NCI-H2196 (cell line): ENCODE measurements around the gene NMT1.
"Not testable (repeated sequence)": the region's sequence is repeated elsewhere in the genome, so short reads cannot be mapped to it uniquely, and the experiment has no call there.

ENCODE experiments used
- DNase-seq: peaks from one replicate; lab custom pipeline; 2025; ENCODE audit not compliant: unreplicated experiment; lab: John Stamatoyannopoulos, UW

Gene NMT1

DNA sequence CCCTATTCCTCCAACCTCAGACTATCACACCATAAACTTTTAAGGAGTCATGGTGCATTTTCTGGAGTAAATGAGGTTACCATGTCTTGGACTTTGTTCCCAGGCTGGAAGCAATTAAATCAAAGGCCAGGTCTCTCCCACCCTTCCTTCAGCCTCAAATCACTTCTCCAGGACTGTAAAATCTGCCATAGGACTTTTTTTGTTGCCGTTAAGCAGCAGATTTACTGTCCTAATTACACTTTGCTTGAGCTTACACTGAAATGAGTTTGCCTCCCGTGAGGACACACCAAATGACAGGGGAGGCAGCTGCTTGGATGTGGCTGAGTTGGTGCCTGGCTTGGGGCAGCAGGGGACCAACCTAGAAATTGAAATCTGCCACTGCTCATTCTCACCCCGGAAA lies 24.4 kb upstream of the NMT1 start:
- no peak for DNase-seq

DNA sequence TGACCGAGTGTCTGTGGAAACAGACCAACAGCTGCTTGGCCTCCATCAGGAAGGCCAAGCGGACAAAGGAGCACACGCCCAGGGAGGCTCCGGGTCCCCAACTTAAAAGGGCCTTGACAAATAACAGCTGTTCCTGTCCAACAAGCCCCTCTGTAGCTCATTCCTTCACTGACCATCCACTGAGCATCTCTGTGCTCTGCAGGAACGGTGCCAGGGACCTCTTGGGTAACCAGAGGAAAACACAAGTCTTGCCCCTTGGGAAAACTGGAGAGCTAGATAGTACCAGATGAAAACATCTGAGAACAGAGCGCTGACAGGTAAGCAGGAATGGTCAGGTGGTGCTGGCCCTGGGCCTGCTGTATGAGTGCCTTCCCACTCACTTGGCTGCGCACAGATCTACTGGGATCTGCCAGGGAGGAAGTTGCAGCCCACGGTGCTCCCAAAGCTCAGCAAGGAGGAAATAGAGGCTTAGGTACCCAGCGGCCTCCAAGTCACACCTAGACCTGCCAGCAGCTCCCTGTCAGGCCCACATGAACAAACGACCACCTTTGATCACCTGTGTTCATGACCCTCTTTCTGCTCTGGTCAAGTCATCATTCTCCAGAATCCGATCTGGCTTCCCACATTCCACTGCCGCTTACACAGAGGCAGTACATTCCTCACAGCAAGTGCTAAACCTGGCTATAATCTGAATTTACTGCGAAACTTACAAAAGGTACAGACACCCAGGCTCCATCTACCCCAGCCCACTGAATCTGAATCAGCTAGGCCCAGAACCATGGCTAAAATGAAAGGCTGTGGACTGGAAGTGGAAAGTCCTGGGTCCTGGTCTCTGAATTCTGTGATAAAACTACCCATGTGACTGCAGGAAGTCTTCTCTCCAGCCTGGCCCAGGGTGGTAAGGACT lies 22.1 kb upstream of the NMT1 start:
- DNase-seq = no peak

DNA sequence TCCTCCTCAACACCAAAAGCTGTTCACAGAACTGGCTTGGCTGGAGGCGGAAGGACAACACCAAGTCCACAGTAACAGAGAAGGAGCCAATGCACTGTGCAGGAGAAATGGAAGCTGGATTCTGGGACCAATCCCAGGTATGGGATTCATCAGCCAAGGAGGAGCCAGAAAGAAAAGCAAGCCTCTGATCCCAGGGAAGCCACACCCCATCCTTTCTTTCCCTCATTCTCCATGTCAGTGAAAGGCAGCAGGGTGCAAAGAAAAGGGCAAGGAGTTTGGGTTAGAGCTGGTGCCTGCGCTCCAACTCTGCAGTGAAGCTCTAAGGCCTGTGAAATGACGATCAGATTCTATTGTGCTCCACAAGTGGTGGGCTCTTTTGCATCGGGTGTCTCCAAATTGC lies 20.7 kb upstream of the NMT1 start:
- no peak for DNase-seq

DNA sequence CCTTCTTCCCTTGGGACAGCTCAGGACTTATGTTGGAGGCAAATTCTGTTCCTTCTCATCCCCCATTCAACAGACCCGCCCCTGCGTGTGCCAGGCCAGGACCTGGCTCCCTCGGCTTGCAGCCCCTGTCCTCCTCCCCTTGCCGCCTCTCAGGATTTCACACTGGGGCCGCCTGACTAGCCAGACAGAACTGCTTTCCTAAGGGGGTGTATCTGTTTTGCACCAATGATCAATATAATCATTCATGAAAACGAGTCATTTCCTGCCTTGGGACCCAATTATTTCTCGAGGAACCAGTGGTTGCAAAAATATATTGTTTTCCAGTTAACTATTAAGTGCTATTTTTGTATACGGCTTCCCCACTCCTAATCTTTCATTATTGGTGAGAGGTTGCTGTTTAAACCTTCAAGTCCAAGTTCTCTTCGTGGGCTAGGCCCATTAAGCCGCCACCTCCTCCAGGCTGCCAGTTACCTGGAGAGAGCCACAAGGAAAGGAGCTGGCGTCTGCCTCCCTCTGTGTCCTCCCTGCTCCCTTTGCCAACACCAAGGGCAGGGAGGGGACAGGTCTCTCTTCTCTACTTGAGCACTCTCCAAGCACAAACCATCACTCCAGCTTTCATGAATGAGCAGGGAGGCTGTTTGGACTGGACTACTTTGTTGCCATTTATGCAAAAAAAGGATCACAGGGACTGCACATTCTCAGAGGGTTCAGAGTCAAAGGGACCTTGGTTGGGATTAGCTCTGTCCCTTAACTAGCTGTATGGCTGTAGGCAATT lies 18.6 kb upstream of the NMT1 start:
- no peak for DNase-seq

DNA sequence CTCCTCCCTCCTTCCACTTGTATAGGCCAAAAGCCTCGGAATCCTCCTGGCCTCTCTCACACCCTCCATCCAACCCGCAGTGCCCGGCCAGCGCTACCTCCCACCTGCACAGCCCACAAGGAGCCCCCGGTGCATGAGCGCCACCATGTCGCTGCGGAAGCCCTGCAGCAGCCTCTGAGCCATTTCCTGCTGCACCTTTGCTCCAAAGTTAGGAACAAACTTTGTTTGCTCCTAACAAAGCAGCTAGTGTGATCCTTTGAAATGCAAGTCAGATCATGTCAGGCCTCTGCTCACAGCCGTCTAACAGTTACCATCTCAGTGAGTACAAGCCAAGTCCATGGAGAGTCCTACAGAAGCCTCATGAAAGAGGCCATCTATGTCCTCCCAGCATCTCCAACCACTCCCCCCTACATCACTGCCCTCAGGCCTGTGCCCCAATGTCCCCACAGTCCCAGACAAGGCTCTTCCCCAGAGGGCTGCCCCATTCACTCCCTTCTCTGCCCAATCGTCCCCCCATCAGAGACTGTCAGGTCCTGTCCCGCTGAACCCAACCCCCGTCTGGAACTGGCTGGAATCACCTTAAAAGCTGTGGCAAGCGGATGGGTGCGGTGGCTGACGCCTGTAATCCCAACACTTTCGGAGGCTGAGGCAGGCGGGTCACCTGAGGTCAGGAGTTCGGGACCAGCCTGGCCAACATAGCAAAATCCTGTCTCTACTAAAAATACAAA lies 17.1 kb upstream of the NMT1 start:
- no peak for DNase-seq

DNA sequence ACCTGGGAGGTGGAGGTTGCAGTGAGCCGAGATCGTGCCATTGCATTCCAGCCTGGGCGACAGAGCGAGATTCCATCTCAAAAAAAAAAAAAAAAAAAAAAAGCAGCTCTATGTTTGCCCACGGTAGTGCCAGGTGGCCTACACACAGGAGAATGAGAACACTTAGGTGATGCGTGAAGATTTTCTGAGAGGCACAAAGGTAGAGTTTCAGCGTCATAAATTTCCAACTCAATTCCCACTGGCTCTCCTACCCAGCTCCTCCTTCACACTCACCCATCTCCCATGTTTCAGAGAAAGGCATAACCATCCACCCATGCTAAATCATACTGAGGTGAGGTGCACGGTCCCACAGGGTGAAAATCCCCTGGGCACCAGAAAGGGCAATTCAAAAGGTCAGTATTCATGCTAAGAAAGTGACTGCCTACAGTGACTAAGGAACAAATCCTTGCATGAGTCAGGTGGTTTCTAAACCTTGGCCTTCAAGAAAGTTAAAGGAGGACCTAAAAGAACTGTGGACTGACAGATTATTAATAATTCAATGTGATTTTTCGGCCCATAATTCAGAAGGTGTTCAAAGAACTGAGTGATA lies 14.5 kb upstream of the NMT1 start:
- DNase-seq = no peak

DNA sequence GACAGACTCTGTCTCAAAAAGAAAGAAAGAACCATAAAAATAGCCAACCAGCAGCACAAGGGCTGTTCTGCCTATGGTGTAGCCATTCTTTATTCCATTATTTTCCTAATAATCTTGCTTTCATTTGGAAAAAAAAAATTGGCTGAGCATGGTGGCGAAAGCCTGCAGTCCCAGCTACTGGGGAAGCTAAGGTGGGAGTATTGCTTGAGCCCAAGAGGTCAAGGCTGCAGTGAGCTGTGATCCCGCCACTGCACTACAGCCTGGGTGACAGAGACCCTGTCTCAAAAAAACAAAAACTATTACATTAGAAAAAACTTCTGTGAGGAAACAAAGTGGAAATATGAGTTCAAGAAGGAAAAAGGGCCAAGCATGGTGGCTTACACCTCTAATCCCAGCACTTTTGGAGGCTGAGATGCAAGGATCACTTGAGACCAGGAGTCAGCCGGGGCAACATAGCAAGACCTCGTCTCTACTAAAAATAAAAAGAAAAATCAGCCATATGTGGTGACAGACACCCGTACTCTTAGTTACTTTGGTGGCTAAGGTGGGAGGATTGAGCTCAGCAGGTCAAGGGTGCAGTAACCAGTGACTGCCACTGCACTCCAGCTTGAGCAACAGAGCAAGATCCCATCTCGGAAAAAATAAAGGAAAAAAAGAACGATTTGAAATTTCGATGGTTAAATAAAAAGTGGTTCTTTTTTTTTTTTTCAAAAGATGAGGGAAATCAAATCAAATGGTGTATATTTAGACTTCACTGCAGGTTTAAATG lies 12.1 kb upstream of the NMT1 start:
- no peak for DNase-seq

DNA sequence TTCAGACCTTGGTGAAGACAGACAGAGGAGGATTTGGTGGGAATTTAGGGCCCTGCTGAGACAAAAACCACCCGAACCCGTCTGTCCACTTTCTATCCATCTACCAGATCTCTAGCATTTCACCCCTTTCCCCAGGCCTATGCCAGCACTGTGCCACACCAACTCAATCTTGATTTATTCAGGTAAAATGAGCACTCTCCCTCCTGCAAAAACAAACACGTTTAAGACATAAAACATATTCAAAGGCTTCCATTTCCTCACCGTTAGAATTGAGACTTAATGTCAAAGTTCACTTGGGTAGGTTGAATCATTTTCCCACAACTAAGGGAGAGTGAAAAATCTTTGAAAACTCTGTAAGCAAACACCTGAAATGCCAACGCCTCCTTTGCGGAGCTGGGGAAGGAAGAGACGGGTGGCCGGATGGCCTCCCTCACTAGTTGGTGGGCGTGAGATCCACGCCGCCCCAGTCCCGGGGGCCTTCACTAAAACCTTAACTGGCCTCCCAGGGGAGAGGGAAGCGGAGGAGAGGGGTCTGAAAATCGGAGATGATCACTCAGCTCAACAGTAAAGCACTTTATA lies 10.5 kb upstream of the NMT1 start:
- DNase-seq = no peak

DNA sequence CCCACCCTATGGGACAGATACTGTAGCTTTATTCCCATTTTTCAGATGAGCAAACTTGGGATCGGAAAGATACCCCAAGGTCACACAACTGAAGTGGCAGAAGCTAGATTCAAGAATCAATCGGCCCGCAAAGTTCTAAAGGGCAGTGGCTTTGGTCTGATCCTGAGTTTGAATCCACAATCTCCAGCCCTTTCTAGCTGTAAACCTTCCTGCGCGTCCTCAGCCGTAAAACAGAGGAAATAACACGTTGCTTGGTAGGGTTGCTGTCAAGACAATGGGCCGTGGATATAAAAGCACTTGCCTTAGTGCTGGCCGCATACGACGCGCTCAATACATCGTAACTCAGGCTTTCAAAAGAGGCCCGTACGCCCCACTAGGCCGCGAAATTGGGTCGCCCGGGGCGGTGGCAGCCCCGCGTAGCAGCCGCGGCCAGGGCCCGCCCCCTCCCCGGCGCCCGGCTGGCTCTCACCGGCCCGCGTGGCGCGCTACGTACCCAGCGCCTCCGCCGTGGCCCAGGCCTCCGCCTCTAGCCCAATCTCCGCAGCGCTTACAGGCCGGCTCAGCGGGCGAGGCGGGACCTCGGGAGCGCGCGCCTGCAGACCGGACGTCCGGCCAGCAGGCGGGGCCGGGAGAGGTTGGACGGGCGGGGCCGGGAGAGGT lies 9.9 kb upstream of the NMT1 start, which contains the start of gene DCAKD:
DCAKD (minus strand) TSS at position 573 of the 660 bp plus-strand sequence. CDS start 16,747 bp downstream, outside the sequence.
- DNase-seq = peak; percentile 96

DNA sequence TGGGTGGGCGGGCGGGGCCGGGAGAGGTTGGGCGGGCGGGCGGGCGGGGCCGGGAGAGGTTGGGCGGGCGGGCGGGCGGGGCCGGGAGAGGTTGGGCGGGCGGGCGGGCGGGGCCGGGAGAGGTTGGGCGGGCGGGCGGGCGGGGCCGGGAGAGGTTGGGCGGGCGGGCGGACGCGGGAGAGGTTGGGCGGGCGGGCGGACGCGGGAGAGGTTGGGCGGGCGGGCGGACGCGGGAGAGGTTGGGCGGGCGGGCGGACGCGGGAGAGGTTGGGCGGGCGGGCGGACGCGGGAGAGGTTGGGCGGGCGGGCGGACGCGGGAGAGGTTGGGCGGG lies 9.4 kb upstream of the NMT1 start:
- not testable (repeated sequence) for DNase-seq

DNA sequence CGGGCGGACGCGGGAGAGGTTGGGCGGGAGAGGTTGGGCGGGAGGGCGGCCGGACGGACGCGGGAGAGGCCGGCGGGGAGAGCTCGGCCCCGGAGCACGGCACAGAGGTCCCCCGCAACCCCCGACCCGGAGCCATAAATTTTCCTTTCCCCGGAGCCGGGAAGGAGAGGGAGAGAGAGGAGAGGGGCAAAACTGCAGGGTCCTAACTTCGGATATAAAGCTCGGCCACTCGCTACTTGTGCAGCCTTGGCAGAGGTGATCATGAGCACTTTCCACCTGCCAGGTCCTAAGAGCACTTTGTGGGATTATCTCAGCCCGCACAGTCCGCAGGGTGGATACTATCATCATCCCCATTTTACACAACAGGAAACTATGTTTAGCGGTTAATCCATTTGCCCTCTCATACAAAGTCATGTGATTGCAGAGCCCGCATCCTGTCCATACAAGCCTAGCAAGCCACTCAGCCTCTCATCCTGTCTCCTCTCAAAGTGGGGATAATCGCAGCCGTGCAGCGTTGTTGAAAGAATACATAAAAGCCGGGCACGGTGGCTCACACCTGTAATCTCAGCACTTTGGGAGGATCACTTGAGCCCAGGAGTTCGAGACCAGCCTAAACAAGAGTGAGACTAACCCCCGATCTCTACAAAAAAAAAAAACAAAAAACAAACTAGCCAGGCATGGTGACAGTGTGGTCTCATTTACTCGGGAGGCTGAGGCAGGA lies 8.9 kb upstream of the NMT1 start:
- DNase-seq = peak; percentile 60

DNA sequence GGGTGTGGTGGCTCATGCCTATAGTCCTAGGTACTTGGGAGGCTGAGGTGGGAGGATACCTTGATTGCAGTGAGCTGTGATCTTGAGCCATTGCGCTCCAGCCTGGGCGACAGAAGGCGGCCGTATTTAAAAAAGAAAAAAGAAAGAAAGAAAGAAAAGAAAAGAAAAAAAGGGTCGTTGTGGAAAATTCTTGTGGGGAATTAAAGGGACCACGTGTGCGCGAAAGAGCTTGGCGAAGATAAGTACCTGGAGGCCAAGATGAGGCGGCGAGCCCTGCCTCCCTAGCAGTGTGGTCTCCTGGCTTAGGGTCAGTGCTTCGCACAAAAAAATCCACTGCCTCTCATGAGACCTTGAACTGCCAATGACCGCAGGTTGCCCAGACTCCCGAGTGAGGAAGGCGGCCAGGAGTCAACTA lies 728 bp upstream of the NMT1 start:
- DNase-seq = no peak

DNA sequence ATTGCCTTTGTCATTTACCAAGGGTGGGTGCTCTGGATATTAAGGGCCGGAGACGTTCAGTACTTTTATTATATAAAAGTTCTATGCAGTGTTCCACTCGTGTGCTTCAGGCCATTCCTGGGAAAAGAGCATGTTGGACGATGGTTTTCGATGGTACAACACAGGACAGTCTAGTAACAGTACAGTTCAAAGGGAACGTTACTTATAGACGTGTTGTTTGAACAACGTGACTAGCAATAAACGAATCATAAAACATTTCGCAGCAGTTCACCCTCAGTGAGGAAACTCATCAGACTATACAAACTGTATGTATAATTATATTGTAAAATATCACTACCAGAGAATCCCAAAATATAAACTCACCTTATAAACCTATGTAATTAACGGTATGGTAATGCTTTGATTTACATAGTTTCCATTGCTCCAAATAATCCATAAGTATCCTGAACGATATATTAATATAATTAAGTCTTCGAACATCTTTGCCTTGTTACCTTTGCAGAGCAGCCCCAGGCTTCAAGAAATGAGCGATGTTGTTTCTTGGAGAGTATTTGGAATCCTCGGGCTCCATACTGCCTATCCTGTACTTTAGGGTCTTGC lies 589 bp downstream of the NMT1 start:
- no peak for DNase-seq

DNA sequence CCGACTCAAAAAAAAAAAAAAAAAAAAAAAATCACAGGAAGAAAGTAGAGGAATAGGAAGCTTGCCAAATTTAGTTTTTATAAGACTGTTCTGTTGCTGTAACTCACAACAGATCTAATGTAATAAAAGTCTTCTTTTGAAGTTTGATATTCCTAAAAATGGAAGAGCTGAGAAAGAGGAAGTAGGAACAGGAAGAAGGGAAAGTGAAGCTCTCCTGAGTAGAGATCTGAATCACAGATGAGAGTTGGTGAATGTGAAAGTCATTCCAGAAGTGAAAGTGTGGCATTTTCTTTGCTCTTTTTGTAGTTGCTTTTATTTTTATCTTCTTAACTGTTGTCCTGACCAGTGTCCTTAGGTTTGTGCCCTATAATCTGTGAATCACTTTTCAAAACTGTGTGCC lies 2.1 kb downstream of the NMT1 start:
- DNase-seq = no peak

DNA sequence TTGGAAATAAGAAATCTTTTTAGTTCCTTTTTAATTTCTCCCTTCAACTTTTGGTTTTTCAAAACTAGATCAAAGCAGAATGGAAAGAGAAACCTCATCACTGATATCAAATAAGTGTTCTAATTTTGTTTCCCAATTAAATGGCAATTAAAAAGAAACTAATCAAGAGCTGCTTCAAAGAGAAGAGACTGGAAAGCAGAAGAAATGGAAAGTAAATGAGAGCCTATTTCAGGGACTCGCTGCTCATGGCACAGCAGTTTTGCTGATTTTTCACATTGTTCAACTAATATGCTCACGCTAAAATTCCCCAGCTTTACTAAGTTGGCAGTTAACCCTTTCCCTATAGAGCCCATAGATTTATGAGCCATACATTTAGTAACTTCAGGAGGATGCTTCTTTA lies 6.5 kb downstream of the NMT1 start:
- no peak for DNase-seq

DNA sequence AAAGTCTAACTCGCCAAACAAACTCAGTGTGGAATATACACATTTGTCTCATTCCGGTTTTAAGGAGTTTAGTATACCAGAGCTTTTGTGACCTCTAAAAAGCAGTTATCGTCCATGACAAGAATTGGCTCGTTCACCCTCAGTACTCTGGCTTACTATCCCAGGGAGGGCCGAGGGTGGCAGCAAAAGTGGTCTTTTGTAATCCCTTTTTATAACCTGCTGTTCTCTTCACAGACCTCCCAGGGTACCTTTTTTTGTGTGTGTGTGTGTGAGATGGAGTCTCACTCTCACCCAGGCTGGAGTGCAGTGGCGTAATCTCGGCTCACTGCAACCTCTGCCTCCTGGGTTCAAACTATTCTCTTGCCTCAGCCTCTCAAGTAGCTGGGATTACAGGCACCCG lies 8.9 kb downstream of the NMT1 start:
- no peak for DNase-seq

DNA sequence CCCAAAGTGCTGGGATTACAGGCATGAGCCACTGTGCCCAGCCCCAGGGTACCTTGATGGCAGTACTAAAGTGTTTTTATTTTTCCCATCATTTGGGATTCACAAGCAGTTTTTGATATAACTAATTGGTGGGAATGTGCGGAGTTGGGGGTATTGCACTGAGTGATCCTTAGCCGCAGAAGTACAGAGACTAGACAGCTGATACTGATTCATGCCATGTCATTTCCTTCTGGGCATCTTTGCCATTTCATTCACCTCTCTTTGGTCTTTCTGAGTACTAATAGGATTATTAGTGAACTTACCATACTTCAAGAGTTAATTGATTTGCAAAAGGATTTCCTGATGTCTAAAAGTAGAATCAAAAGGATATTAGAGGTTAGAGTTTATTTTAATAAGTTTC lies 9.7 kb downstream of the NMT1 start:
- no peak for DNase-seq

DNA sequence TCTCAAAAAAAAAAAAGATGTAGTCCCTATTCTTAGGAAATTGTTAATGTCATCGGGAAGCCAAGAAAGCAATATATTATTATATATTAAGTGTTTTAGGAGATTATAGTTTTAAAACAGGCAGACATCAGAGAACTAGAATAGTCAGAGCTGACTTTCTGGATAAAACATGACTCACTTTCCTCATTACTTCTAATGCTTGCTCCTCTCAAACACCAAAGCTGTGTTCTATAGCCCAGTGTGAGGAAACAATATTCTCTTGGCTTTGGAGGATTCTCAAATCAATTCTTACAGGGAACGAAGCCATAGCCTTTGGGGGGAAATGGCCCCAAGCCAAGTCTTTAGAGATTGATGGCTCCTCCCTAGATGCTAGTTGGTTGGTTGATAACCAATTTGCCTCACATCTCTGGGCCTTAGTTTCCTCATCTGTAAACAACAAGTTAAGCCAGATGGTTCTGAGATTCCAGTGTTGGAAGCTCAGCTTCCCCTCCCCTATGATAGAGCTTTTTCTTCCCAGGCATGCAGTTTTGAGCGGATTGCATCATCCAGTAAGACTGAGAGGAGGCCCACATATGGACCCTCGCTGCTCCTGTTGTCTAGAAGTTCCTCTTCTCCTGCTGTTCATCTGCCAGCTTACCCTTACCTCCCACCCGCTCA lies 12.4 kb downstream of the NMT1 start:
- no peak for DNase-seq
